Measurements from ENCODE around the gene ABCD1.
A peak's percentile ranks its signal among the peaks of the same experiment; 100 is the strongest.
"Not testable (repeated sequence)": the region's sequence is repeated elsewhere in the genome, so short reads cannot be mapped to it uniquely, and the experiment has no call there.

The ABCD1 gene

GRCh38 chrX:153724252-153725038 lies at the start of gene ABCD1, which contains the start of gene BCAP31:
Gene ABCD1, plus strand, starts transcription at chrX:153724856. Its CDS starts 411 bp downstream, at chrX:153725267.
Gene BCAP31, minus strand, starts transcription at chrX:153724387. Its CDS starts 1,143 bp downstream, at chrX:153723244.
- peak; percentile 86 to 87 for DNase-seq

DNA sequence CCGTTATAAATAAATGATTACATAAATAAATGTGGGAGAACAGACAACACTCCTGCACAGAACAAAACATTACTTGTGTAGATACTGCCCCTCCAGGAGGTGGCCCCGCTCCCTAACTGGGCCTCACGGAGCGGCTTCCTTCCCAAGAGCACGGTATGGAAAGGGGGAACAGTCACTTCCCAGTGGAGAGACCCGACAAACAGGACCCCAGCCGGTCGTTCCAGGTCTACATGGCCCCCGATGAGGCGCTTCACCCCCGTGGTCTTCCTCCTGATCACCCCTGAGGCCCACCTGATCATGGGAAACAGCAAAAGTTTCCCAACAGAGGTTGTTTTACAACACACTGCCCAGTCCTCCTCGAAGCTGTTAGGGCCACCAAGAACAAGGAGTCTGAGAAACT lies 43.5 kb upstream of the ABCD1 start:
- DNase-seq = no peak

DNA sequence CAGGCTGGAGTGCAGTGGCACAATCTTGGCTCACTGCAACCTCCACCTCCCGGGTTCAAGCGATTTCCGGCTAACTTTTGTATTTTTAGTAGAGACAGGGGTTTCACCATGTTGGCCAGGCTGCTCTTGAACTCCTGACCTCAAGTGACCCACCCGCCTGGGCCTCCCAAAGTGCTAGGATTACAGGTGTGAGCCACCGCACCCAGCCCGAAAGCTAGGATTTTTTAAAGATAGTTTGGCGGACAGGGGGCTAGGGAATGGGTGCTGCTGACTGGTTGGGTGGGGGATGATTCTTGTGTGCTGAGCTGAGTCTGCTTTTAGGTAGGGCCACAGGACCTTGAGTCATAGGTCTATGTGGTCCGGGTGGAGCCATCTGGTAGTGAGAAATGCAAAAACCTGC lies 41.2 kb upstream of the ABCD1 start:
- not testable (repeated sequence) for DNase-seq

DNA sequence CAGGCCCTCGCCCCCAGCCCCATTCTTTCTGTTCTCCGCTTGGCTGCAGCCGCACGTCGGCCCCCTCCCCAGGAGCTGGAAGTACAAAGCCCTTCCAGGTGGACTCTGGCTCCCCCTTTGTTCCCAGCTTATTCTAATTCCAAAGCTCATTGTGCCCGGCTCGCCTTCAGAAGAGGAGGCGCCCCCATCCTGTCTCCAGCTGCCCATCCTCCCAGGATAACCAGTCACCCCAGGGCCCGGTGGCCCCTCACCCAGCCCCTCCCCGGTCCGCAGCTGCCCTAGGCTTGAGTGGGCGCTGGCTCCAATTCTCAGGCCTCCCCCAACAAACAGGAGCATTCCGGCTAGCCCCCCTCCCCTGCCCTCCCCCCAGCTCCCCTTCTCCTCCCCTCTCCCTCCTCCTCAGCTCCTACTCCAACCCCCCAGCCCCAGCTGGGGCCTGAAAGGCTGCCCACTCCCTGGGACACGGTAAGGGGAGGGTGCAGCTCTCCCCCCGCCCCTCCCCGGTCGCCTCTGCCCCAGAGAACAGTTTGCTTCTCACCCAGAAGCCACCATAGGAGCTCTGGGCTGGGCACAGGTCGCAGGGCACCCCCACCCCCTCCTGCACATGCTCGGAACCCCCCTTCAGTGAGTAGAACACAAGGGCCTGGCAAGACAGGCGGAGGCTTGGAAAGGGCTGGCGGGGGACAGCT lies 40.0 kb upstream of the ABCD1 start:
- no peak for DNase-seq

DNA sequence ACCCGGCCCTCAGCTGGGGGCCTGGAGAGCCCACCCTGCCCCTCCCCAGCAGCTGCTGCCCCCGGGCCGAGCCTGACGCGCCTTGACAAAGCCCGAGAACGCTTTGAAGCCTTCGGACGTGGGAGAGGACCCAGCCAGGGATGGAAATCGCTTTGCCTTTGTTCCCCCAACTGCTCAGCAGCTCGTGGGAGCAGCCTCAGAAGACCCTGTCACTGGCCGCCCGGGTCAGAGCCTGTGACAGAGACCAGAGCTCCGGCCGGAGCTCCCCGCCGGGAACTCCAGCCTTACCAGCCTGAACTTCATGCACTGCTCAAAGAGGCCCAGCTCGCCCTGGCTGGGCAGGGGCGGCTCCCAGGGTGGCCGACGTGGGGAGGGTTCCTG lies 39.5 kb upstream of the ABCD1 start:
- no peak for DNase-seq

- no peak for DNase-seq
Measured at GRCh38 chrX:153685751-153686696, 38.6 kb upstream of the ABCD1 start.

DNA sequence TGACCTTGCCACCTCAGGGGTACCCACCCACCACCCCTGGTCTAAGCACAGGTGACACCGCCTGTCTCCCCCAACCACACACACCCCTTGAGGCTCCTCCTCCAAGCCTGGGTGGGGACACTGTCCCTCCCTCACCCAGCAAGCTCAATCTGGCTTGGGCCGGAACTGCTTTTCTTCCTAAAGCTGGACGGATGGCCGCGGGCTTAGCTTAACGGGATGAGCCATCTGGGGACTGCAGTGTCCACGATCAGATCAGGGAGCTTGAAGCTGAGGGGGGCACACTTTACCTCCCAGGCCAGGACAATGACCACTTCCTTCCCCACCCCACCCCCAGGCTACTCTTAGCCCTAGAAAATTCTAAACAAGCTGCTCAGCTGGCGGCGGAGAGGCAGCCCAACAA lies 37.9 kb upstream of the ABCD1 start:
- no peak for DNase-seq

- DNase-seq = peak; percentile 43 to 52
Measured at GRCh38 chrX:153687121-153688039, 37.3 kb upstream of the ABCD1 start, which contains the start of gene SLC6A8. Gene SLC6A8, plus strand, starts transcription at chrX:153687926. Its CDS starts 649 bp downstream, at chrX:153688575.

DNA sequence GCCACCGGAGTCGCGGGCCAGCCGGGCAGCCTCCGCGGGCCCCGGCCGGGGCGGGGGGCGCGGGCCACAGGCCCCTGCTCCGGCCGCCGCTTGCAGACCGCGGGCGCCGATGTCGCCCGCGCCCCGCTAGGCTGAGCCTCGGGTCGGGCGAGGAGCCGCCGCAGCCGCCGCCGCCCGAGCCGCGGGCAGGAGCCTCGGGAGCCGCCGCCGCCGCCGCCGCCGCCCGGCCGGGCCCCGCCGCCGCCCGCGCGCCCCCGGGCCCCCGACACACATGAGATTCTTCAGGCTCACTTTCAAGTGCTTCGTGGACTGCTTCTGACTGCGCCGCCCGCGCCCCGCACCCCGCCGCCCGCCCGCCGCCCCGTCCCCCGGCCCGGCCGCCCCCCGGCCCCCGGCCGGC lies 36.6 kb upstream of the ABCD1 start:
- no peak for DNase-seq

GRCh38 chrX:153688506-153688905 lies 36.1 kb upstream of the ABCD1 start:
- DNase-seq = no peak

DNA sequence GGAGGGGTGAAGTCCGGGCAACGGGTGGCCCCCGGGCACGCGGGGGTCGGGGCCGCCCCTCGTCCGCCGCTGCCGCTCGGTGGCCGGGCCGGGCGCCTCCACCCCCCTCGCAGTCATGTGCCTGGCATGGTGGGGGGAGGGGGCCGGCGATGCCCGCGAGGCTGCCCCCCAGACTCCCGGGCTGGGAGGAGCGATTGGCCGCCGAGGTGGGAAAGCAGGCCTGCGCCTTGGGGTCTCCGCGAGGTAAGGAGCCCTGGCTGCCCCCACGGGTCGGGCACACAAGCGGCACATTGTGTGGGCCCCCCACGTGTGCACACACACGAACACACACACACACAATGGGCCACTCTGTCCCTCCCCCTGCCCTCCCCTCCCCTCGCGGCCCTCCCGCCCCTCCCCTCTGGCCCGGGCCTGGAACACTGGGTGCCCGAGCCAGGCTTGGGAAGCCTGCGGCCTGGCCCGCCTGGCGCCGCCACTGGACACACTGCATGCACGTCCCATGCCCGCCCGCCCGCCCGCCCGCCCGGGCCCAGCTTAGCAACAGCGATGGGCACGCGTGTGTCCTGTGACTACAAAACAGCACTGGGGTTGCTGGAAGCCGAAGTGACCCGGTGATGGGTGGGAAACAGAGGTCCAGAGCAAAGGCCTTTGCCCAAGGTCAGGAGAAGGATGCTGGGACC lies 35.6 kb upstream of the ABCD1 start:
- DNase-seq = no peak

- no peak for DNase-seq
Measured at GRCh38 chrX:153689654-153690465, 34.8 kb upstream of the ABCD1 start.

DNA sequence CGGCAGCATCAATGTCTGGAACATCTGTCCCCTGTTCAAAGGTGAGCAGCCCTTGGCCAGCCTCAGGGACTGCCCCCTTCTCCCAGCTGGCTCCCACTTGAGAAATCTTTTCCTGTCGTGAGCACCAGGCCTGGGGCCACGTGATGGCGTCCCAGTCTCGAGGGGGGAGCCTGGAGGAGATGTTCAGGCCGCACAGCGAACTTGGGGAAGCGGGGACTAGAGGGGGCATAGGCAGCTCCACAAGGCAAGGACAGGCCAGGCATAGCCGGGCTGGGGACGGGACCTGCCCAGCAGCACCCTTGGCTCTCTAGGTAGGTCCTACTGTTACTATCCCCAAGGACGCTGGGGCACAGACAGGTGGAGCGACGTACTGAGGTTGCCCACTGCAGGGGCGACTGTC lies 34.2 kb upstream of the ABCD1 start:
- DNase-seq = no peak

DNA sequence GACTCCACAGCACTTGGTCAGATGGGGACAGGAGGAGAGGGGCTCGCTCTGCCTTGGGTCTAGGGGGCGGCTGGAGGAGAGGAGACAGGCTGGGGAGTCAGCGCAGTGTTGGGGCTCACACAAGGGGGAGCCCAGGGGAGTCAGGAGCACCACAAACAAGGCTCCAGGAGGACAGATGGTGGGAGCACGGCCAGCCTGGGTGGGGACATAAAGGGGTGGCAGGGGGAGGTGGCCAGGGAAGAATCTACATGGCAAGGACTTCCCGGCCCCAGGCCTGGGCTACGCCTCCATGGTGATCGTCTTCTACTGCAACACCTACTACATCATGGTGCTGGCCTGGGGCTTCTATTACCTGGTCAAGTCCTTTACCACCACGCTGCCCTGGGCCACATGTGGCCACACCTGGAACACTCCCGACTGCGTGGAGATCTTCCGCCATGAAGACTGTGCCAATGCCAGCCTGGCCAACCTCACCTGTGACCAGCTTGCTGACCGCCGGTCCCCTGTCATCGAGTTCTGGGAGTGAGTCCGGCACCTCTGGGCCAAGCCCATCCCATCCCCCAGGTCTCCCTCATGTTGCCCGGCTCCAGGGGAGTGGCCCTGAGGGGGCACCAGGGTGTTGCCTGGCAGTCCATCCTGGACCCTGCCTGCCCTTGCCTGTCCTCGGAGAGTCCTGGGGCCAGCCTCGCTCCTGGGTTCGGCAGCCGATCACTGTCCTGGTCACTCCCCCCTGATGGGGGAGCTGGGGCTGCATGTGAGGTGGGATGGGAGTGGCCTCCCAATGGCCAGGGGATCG lies 33.4 kb upstream of the ABCD1 start:
- DNase-seq = not testable (repeated sequence)

DNA sequence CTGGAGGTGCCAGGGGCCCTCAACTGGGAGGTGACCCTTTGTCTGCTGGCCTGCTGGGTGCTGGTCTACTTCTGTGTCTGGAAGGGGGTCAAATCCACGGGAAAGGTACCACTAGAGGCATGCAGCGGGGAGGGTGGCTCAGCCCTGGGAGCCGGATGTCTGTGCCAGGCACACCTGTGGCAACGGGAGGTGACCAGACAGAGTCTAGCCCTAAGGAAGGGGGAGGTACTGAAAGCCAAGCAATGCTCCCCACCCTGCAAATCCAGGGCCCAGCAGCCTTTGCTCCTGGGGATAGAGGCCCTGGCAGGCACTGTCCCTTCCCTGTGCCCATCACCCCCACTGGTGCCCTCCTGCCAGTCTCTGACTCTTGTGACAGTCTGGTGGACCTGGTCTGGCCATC lies 32.7 kb upstream of the ABCD1 start:
- DNase-seq = no peak

DNA sequence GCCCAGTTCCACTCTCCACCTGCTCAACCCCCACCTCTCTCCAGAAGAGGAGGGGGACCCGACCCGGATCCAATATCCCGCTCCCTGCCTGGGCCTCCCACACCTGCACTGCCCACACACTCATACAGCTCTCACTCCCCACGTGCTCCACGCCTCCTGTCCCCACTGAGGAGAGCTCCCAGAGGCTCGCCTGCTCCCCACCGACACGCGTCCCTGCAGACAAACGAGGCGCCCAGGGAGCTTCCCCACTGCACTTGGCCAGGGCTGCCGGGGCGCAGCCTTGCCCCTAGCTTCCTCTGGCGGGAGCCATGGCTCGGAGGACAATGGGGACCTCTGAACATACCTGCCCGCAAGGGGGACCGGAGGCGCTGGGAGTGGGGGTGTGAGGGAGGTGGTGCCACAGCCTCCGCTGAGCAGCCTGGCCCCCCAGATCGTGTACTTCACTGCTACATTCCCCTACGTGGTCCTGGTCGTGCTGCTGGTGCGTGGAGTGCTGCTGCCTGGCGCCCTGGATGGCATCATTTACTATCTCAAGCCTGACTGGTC lies 32.0 kb upstream of the ABCD1 start:
- no peak for DNase-seq

DNA sequence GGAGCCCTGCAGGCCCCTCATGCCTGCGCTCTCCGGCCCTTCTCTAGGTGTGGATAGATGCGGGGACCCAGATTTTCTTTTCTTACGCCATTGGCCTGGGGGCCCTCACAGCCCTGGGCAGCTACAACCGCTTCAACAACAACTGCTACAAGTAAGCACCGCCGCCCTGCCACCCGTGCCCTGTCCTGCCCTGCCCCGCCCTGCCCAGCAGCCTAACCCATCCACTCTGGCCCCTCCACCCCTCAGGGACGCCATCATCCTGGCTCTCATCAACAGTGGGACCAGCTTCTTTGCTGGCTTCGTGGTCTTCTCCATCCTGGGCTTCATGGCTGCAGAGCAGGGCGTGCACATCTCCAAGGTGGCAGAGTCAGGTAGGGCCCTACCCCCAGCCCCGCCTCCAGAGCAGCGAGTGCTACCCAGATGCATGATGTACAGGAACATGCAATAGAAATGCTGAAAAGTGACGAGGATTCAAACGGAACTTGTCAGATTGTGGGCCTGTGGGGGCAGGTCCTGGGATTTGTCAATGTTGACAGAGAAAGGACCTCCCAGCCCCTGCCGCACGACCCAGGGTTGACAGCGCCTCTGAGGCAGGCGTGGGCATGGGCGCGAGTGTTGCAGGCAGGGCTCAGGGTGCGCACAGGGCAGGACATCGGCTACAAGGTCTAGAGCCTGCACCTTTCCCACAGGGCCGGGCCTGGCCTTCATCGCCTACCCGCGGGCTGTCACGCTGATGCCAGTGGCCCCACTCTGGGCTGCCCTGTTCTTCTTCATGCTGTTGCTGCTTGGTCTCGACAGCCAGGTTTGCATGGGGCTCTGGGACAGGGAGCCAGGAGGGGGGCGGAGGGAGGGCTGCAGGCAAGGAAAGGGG lies 31.2 kb upstream of the ABCD1 start:
- no peak for DNase-seq

GRCh38 chrX:153694256-153694655 lies 30.4 kb upstream of the ABCD1 start:
- DNase-seq = not testable (repeated sequence)
